K562 (cell line): ENCODE measurements around the gene AIF1L. TPM values are rescaled to one million over a fixed set of nuclear protein-coding genes. Genes with fewer than 3 reads are reported as not detected.
A peak's percentile ranks its signal among the peaks of the same experiment; 100 is the strongest.

Experiments used
- ATAC-seq: fragments of 200-7000 bp; cut with Tn5 transposase; 3 replicates; pipeline ENCODE4 v1.9.1; 2020; ENCODE audit warnings: moderate library complexity
- BruUV-seq: library from RNA; stranded (reverse); fragments of 400-500 nt; replicated peaks from 2 replicates; lab custom pipeline; 2021; lab: Mats Ljungman, UMichigan
- CTCF ChIA-PET: fragments of 300-600 bp; formaldehyde crosslinking; extraction: SDS; loops from one replicate; lab custom pipeline; 2021; ENCODE audit warnings: low intra/inter-chr PET ratio; lab: Yijun Ruan, JAX
- POLR2A ChIA-PET: fragments of 300-600, 350-650 bp; sonication (Branson Sonifier 250); formaldehyde crosslinking; extraction: SDS; loops from one replicate; lab custom pipeline; 2021; ENCODE audit warnings: antibody characterized with exemption, inconsistent platforms; lab: Yijun Ruan, JAX
- DNase-seq, 4 experiments: peaks; one replicate each; pipeline versions ENCODE4 v3.0.0 to v3.0.0-alpha.2; 2011 to 2018; ENCODE audit warnings: low spot score in 3 of 4, mixed read lengths in 3 of 4; ENCODE audit errors: extremely low read depth in 1 of 4
- FAIRE-seq: peaks from 2 replicates; lab custom pipeline; 2011; peaks lifted over from hg19 to GRCh38; lab: Jason Lieb, UNC
- H2AFZ ChIP-seq: 2 replicates; pipeline ENCODE4 v1.6.0; 2011; ENCODE audit warnings: low read depth, low read length, control low read depth, inconsistent platforms
- H3K27ac ChIP-seq: fragments of 200-600 bp; 3 replicates; pipeline ENCODE4 v1.8.0; 2011; ENCODE audit warnings: low read depth, mild to moderate bottlenecking, control low read depth, inconsistent platforms, low read length, moderate library complexity, mixed read lengths; ENCODE audit errors: extremely low read depth
- H3K27me3 ChIP-seq, 2 experiments: fragments of 300-600 bp in 1 of 2; 2 replicates in 1 of 2; 3 replicates in 1 of 2; pipeline versions ENCODE4 v1.6.0 to v1.8.0; 2011; ENCODE audit warnings: inconsistent platforms in 2 of 2, low read length in 2 of 2, mild to moderate bottlenecking in 1 of 2, mixed read lengths in 1 of 2, moderate library complexity in 1 of 2; ENCODE audit not compliant: control insufficient read depth in 2 of 2, insufficient read depth in 2 of 2
- H3K36me3 ChIP-seq: fragments of 300-600 bp; 3 replicates; pipeline ENCODE4 v1.8.0; 2011; ENCODE audit warnings: mild to moderate bottlenecking, low read length, inconsistent platforms; ENCODE audit not compliant: control insufficient read depth, insufficient read depth
- H3K4me1 ChIP-seq, 2 experiments: fragments of 200-600 bp in 1 of 2; replicated peaks in 1 of 2; 2 replicates in 1 of 2; 3 replicates in 1 of 2; pipeline versions ENCODE4 v1.5.1 to v1.8.0; 2011; ENCODE audit warnings: inconsistent platforms in 2 of 2, low read length in 2 of 2, mild to moderate bottlenecking in 1 of 2, mixed read lengths in 1 of 2, moderate library complexity in 1 of 2; ENCODE audit not compliant: control insufficient read depth in 2 of 2, insufficient read depth in 2 of 2
- H3K4me2 ChIP-seq: 2 replicates; pipeline ENCODE4 v1.6.1; 2011; ENCODE audit warnings: low read length, control low read depth, inconsistent platforms, mixed read lengths; ENCODE audit not compliant: insufficient read depth
- H3K4me3 ChIP-seq: fragments of 200-600 bp; sonication (generic), shearing (Covaris generic); 2 replicates; pipeline ENCODE4 v1.5.1; 2016; ENCODE audit warnings: control low read depth, inconsistent platforms
- H3K79me2 ChIP-seq: fragments of 200-600 bp; 3 replicates; pipeline ENCODE4 v1.8.0; 2011; ENCODE audit warnings: low read length, inconsistent platforms; ENCODE audit not compliant: control insufficient read depth, insufficient read depth
- H3K9ac ChIP-seq, 2 experiments: 2 replicates each; pipeline versions ENCODE4 v1.6.0 to v1.6.1; 2011; ENCODE audit warnings: low read depth in 2 of 2, low read length in 2 of 2, control low read depth in 1 of 2, inconsistent platforms in 1 of 2, mild to moderate bottlenecking in 1 of 2, mixed read lengths in 1 of 2; ENCODE audit not compliant: insufficient read depth in 1 of 2
- H3K9me1 ChIP-seq: one replicate; pipeline ENCODE4 v1.6.0; 2011; ENCODE audit warnings: inconsistent platforms, mild to moderate bottlenecking, low read length, moderate library complexity; ENCODE audit not compliant: control insufficient read depth, insufficient read depth
- H3K9me3 ChIP-seq: replicated peaks from 2 replicates; pipeline ENCODE4 v1.5.1; 2011; ENCODE audit warnings: low read depth, low read length, inconsistent platforms; ENCODE audit not compliant: control insufficient read depth, insufficient read depth
- H4K20me1 ChIP-seq: replicated peaks from 2 replicates; pipeline ENCODE4 v1.6.1; 2011; ENCODE audit warnings: low read length, inconsistent platforms, mixed read lengths; ENCODE audit not compliant: control insufficient read depth, insufficient read depth
- CCAR2 ChIP-seq: fragments of 200-400 bp; formaldehyde crosslinking; IDR thresholded peaks from 2 replicates; pipeline ENCODE4 v1.6.1; 2017; ENCODE audit warnings: mild to moderate bottlenecking, low read depth, low read length
- HNRNPH1 ChIP-seq: fragments of 200-400 bp; formaldehyde crosslinking; optimal IDR thresholded peaks from 2 replicates; pipeline ENCODE3; 2017; ENCODE audit warnings: low read depth, mild to moderate bottlenecking, low read length, moderate library complexity
- NFE2 ChIP-seq: IDR thresholded peaks from 2 replicates; pipeline ENCODE4 v1.6.1; 2014; ENCODE audit warnings: antibody characterized with exemption, low read depth
- RAD21 ChIP-seq, 2 experiments: fragments of 250-450 bp in 1 of 2; fragments of 450-650 bp in 1 of 2; sonication (Bioruptor Pico) in 1 of 2; formaldehyde crosslinking in 1 of 2; IDR thresholded peaks in 1 of 2; conservative IDR thresholded peaks in 1 of 2; 2 replicates each; pipeline versions ENCODE4 v1.4.0 to v1.8.0; 2020 to 2022; ENCODE audit warnings: mild to moderate bottlenecking in 2 of 2, moderate library complexity in 1 of 2
- TAF15 ChIP-seq: fragments of 200-400 bp; formaldehyde crosslinking; IDR thresholded peaks from 2 replicates; pipeline ENCODE4 v1.6.1; 2017; ENCODE audit warnings: mild to moderate bottlenecking, low read depth, low read length, moderate library complexity
- TAF7 ChIP-seq: fragments of 450-650 bp; IDR thresholded peaks from 2 replicates; pipeline ENCODE4 v1.6.1; 2016; ENCODE audit warnings: missing genetic modification characterization, missing compliant biosample characterization
- ZNF75A ChIP-seq: fragments of 450-650 bp; formaldehyde crosslinking; IDR thresholded peaks from 2 replicates; pipeline ENCODE4 v1.4.0; 2020; ENCODE audit warnings: mild to moderate bottlenecking
- WGBS: fragments of 100-300 bp; shearing (Covaris generic); methylation state at CpG from one replicate; pipeline ENCODE4 v1.1.6; 2016; ENCODE audit warnings: low coverage, mixed read lengths; ENCODE audit not compliant: insufficient coverage; ENCODE audit errors: missing lambda C conversion rate; 5-methylcytosine and 5-hydroxymethylcytosine counted together
- in situ Hi-C: fragments of 300-500 bp; cut with MboI; formaldehyde crosslinking; loops from 4 replicates; pipeline ENCODE4 v1.15.0; 2018; ENCODE audit warnings: inconsistent platforms, mixed read lengths
- intact Hi-C: fragments of 100-400 bp; cut with micrococcal nuclease; formaldehyde crosslinking; loops from 2 replicates; pipeline ENCODE4 v1.14.2; 2022
- polyA plus RNA-seq, 8 experiments: library from polyadenylated mRNA; depleted of rRNA in 4 of 8; stranded (reverse) in 5 of 8; unstranded in 3 of 8; fragments of >200 nt; fragmentation: Nextera tagmentation in 2 of 8; fragmentation: Illumina TruSeq in 1 of 8; extraction: Ambion mirVana in 2 of 8; extraction: Trizol in 1 of 8; gene quantifications; 2 replicates each; pipeline versions ENCODE4 v1.2.1 to v1.2.3, GENCODE V29; 2011 to 2014; ENCODE audit warnings: inconsistent platforms in 1 of 8, missing spikeins in 1 of 8
- total RNA-seq, 7 experiments: library from RNA; depleted of rRNA in 6 of 7; stranded (reverse); fragments of >200 nt in 6 of 7; fragmentation: Illumina TruSeq in 2 of 7; extraction: Trizol in 2 of 7; gene quantifications; 2 replicates each; pipeline versions ENCODE4 v1.2.1 to v1.2.3, GENCODE V29; 2011 to 2021; ENCODE audit warnings: low replicate concordance in 1 of 7

The AIF1L gene
- total and polyA plus RNA-seq, 9 of the 15 experiments (the other 6 are each of a cell fraction or from before 2014, with no cell fraction given): 0.34 to 9.1 (median 1.3) TPM

GRCh38 chr9:131050831-131051230 is 45.5 kb upstream of the AIF1L start:
- intact Hi-C loops (no loop called here), in situ Hi-C loops (no loop called here)
- no peak overlapping the region for H3K4me3 ChIP-seq
- DNase-seq: peak in 2 of 4 experiments; percentile 61 to 65
- H3K4me1 ChIP-seq: peaks cover 0 to 28% of the 10 kb centered on the region in 2 experiments; a peak in 3 of 5 replicates
- H4K20me1 ChIP-seq: peaks cover 42% of the 10 kb centered on the region
- ATAC-seq: no peak
- no peak overlapping the region for H3K27ac ChIP-seq
- no peaks in the 10 kb centered on the region for H3K9me3 ChIP-seq
- no TSS peak for BruUV-seq
- H3K4me2 ChIP-seq: no peak overlapping the region
- TF ChIP-seq CCAR2 (no peak), ZNF75A (CRISPR knock-in tag) (no peak), TAF7 (no peak), RAD21 (CRISPR knock-in tag; conservative IDR thresholded peaks at IDR 0.05 in 1 of 2, IDR thresholded peaks at IDR 0.05 in 1 of 2) (no peak), HNRNPH1 (no peak), TAF15 (no peak), NFE2 (no peak)
- TF ChIP-seq, all 486 proteins: peak for 0
- H3K79me2 ChIP-seq: no peaks in the 10 kb centered on the region
- no peak for FAIRE-seq
- POLR2A ChIA-PET: interaction anchor here (0.5 to 99.3 kb wide), 11 partner anchors 11 to 452 kb away, joined by 3 to 3336 read pairs (median 3); partner anchors contain the start of genes AIF1L and NUP214
- no peaks in the 10 kb centered on the region for H3K36me3 ChIP-seq
- H3K27me3 ChIP-seq: peaks cover 66 to 80% of the 10 kb centered on the region in 2 experiments
- 4% methylated on average over 17 of the region's 17 CpGs for WGBS
- CTCF ChIA-PET: interaction anchor here (8.2 kb wide), 1 partner anchor 181 kb away, joined by 201 read pairs; no protein-coding TSS in a partner anchor
- 0 out of 4 replicates have a peak overlapping the region, but pooled peaks of 1 of the 2 experiments have one; percentile 2 for H3K9ac ChIP-seq
- H2AFZ ChIP-seq: no peak overlapping the region
- peaks cover 4% of the 10 kb centered on the region for H3K9me1 ChIP-seq
